ENCODE data around the gene PRR36. TPM values are rescaled to one million over a fixed set of nuclear protein-coding genes. Genes with fewer than 3 reads are reported as not detected.

The PRR36 gene
- total and polyA plus RNA-seq, 8 donors = 0.18 to 0.61 (median 0.47) TPM; not detected in 4

DNA sequence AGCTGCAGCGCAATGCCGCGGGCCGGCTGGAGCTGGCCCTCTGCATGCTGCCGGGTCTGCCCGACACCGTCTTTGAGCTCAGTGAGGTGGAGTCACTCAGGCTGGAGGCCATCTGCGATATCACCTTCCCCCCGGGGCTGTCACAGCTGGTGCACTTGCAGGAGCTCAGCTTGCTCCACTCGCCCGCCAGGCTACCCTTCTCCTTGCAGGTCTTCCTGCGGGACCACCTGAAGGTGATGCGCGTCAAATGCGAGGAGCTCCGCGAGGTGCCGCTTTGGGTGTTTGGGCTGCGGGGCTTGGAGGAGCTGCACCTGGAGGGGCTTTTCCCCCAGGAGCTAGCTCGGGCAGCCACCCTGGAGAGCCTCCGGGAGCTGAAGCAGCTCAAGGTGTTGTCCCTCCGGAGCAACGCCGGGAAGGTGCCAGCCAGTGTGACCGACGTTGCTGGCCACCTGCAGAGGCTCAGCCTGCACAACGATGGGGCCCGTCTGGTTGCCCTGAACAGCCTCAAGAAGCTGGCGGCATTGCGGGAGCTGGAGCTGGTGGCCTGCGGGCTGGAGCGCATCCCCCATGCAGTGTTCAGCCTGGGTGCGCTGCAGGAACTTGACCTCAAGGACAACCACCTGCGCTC, 25.7 kb upstream of the PRR36 start:
- H3K4me3 ChIP-seq = no peak overlapping the region
- H3K27me3 ChIP-seq = peaks cover 0 to 8% (median 0%) of the 10 kb centered on the region in 3 donors
- H3K36me3 ChIP-seq = peaks cover 0 to 20% (median 12%) of the 10 kb centered on the region in 4 donors
- intact Hi-C loops (cut with DNase I; ENCODE audit: low total_unique reads) = no loop called here
- no peak overlapping the region for H3K27ac ChIP-seq
- TF ChIP-seq, protein P1, sequence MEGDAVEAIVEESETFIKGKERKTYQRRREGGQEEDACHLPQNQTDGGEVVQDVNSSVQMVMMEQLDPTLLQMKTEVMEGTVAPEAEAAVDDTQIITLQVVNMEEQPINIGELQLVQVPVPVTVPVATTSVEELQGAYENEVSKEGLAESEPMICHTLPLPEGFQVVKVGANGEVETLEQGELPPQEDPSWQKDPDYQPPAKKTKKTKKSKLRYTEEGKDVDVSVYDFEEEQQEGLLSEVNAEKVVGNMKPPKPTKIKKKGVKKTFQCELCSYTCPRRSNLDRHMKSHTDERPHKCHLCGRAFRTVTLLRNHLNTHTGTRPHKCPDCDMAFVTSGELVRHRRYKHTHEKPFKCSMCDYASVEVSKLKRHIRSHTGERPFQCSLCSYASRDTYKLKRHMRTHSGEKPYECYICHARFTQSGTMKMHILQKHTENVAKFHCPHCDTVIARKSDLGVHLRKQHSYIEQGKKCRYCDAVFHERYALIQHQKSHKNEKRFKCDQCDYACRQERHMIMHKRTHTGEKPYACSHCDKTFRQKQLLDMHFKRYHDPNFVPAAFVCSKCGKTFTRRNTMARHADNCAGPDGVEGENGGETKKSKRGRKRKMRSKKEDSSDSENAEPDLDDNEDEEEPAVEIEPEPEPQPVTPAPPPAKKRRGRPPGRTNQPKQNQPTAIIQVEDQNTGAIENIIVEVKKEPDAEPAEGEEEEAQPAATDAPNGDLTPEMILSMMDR (IDR thresholded peaks at IDR 0.05) = no peak
- TF ChIP-seq POLR2AphosphoS5 (IDR thresholded peaks at IDR 0.05) (no peak), POLR2A (IDR thresholded peaks at IDR 0.05) (no peak), EP300 (IDR thresholded peaks at IDR 0.05) (no peak)
- whole genome bisulfite sequencing, 5 donors = 92 to 95% (median 93%) methylated on average over 20 to 34 of the region's 34 CpGs
- no peak for DNase-seq
- peaks cover 10 to 23% (median 21%) of the 10 kb centered on the region in 4 donors for H3K4me1 ChIP-seq
- no peaks in the 10 kb centered on the region for H3K9me3 ChIP-seq

DNA sequence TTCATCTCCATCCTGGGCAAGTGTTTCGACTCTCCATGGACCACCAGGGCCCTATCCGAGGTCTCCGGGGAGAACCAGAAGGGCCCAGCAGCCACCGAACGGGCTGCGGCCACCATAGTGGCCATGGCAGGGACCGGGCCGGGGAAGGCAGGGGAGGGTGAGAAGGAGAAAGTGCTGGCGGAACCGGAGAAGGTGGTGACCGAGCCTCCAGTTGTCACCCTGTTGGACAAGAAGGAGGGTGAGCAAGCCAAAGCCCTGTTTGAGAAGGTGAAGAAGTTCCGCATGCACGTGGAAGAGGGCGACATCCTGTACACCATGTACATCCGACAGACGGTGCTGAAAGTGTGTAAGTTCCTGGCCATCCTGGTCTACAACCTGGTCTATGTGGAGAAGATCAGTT, 24.8 kb upstream of the PRR36 start:
- no peak overlapping the region for H3K27ac ChIP-seq
- H3K4me3 ChIP-seq = no peak overlapping the region
- peaks cover 0 to 20% (median 11%) of the 10 kb centered on the region in 4 donors for H3K36me3 ChIP-seq
- intact Hi-C loops (cut with DNase I; ENCODE audit: low total_unique reads) = no loop called here
- H3K9me3 ChIP-seq = no peaks in the 10 kb centered on the region
- 91 to 97% (median 94%) methylated on average over 16 of the region's 16 CpGs for WGBS, 5 donors
- TF ChIP-seq EP300 (IDR thresholded peaks at IDR 0.05) (no peak), POLR2A (IDR thresholded peaks at IDR 0.05) (no peak), POLR2AphosphoS5 (IDR thresholded peaks at IDR 0.05) (no peak)
- TF ChIP-seq, protein P1 (IDR thresholded peaks at IDR 0.05) = no peak
- H3K4me1 ChIP-seq = peaks cover 5 to 24% (median 16%) of the 10 kb centered on the region in 4 donors
- no peak for DNase-seq
- peaks cover 0 to 17% (median 0%) of the 10 kb centered on the region in 3 donors for H3K27me3 ChIP-seq

DNA sequence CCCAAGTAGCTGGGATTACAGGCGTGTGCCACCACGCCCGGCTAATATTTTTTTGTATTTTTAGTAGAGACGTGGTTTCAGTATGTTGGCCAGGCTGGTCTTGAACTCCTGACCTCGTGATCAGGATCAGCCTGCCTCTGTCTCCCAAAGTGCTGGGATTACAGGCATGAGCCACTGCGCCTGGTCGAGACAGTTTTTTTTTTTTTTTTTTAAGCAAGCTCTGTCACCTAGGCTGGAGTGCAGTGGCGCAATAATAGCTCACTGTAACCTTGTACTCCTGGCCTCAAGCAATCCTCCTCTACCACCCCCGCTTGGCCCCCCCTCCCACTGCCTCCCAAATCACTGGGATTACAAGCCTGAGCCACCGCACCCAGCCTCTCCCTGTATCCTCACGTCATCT, 23.1 kb upstream of the PRR36 start:
- 84 to 92% (median 85%) methylated on average over 11 of the region's 11 CpGs for WGBS, 5 donors
- peaks cover 0 to 16% (median 8%) of the 10 kb centered on the region in 4 donors for H3K4me1 ChIP-seq
- intact Hi-C loops (cut with DNase I; ENCODE audit: low total_unique reads) = no loop called here
- H3K27me3 ChIP-seq = peaks cover 0 to 33% (median 0%) of the 10 kb centered on the region in 3 donors
- H3K4me3 ChIP-seq = no peak overlapping the region
- H3K9me3 ChIP-seq = no peaks in the 10 kb centered on the region
- H3K27ac ChIP-seq = no peak overlapping the region
- H3K36me3 ChIP-seq = peaks cover 0 to 20% (median 11%) of the 10 kb centered on the region in 4 donors
- TF ChIP-seq, protein P1 (IDR thresholded peaks at IDR 0.05) = no peak
- TF ChIP-seq EP300 (IDR thresholded peaks at IDR 0.05) (no peak), POLR2A (IDR thresholded peaks at IDR 0.05) (no peak), POLR2AphosphoS5 (IDR thresholded peaks at IDR 0.05) (no peak)
- DNase-seq = no peak

DNA sequence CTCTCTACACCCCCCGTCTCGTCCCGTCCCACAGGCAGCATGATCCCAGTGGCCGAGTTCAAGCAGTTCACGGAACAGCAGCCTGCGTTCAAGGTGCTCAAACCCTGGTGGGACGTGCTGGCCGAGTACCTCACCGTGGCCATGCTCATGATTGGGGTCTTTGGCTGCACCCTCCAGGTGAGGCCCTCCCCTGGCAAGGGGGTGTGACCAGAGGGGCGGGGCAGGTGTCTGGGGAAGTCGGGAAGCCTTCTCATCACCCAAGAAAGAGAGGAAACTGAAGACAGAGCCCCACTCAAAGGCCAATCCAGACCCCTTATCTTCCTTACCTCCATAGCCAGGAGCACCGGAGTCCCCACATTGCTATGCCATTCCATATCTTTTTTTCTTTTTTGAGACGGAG, 21.4 kb upstream of the PRR36 start:
- Histone ChIP-seq H3K4me3 (no peak overlapping the region), H3K27me3 (peaks cover 0 to 46% (median 0%) of the 10 kb centered on the region in 3 donors), H3K9me3 (no peaks in the 10 kb centered on the region), H3K36me3 (peaks cover 0 to 19% (median 11%) of the 10 kb centered on the region in 4 donors), H3K4me1 (peaks cover 0 to 14% (median 5%) of the 10 kb centered on the region in 4 donors), H3K27ac (no peak overlapping the region)
- no peak for DNase-seq
- intact Hi-C loops (cut with DNase I; ENCODE audit: low total_unique reads) = no loop called here
- 79 to 92% (median 85%) methylated on average over 12 to 13 of the region's 13 CpGs for WGBS, 5 donors
- no peak for TF ChIP-seq EP300 (IDR thresholded peaks at IDR 0.05)
- TF ChIP-seq, protein P1 (IDR thresholded peaks at IDR 0.05) = no peak

Measured in stomach (tissue), 9 donors.